ENCODE measurements around the gene GRK4. TPM values are rescaled to one million over a fixed set of nuclear protein-coding genes. Genes with fewer than 3 reads are reported as not detected.
"Not testable (repeated sequence)": the region's sequence is repeated elsewhere in the genome, so short reads cannot be mapped to it uniquely, and the experiment has no call there.

The GRK4 gene
- 2.3 TPM for total RNA-seq
- polyA plus RNA-seq, result 5.6 TPM
- long read RNA-seq, donor 1, result 0 reads
- long read RNA-seq, donor 2, result 0 reads
- long read RNA-seq, donor 3, result 0 reads
- long read RNA-seq, donor 4, result 0 reads
- long read RNA-seq, donor 5, partial matches to known transcripts, result 0 of 3 reads
- long read RNA-seq, donor 5, other reads (novel, unspliced or antisense), result 0 of 3 reads
- long read RNA-seq, donor 6, partial matches to known transcripts, result 0 of 3 reads
- long read RNA-seq, donor 6, other reads (novel, unspliced or antisense), result 0 of 3 reads
- long read RNA-seq, donor 7, partial matches to known transcripts, result 0 of 2 reads
- long read RNA-seq, donor 7, other reads (novel, unspliced or antisense), result 0 of 2 reads
- long read RNA-seq, donor 8, partial matches to known transcripts, result 0 of 2 reads
- long read RNA-seq, donor 8, other reads (novel, unspliced or antisense), result 0 of 2 reads
- long read RNA-seq, donor 9, partial matches to known transcripts, result 0 of 1 reads
- long read RNA-seq, donor 9, other reads (novel, unspliced or antisense), result 0 of 1 reads
- long read RNA-seq, donor 10, partial matches to known transcripts, result 0 of 1 reads
- long read RNA-seq, donor 10, other reads (novel, unspliced or antisense), result 0 of 1 reads

- Histone ChIP-seq H3K9me3 (ENCODE audit: control insufficient read depth in 2 of 2, insufficient read depth in 1 of 2, low read length in 1 of 2) (no peaks in the 10 kb centered on the region), H3K4me3 (ENCODE audit: low read length in 2 of 2) (peak within 1 kb of the TSS; percentile 88), H3K27ac (ENCODE audit: low read depth in 1 of 2, low read length in 1 of 2) (peak within 1 kb of the TSS; percentile 86 to 91), H3K4me1 (ENCODE audit: control insufficient read depth in 2 of 2, insufficient read depth in 2 of 2, low read length in 2 of 2) (peaks cover 7 to 23% of the 10 kb centered on the region in 2 donors), H3K36me3 (ENCODE audit: control insufficient read depth in 2 of 2, insufficient read depth in 2 of 2, low read length in 1 of 2) (peaks cover 4% of the 10 kb centered on the region in 2 donors), H3K27me3 (ENCODE audit: control insufficient read depth in 2 of 2, insufficient read depth in 1 of 2, low read length in 1 of 2) (peaks cover 0 to 6% of the 10 kb centered on the region in 2 donors)
- under 1% methylated on average over 105 of the region's 105 CpGs for WGBS
- peak; percentile 89 to 99 (median 98) for DNase-seq (ENCODE audit: low read depth in 6 of 9, low spot score in 9 of 9)
These were observed at the start of gene GRK4, which contains the start of gene NOP14 for GRCh38 chr4:2963175-2963965. Gene GRK4, plus strand, starts transcription at chr4:2963571. Its CDS starts 500 bp downstream, at chr4:2964071. Gene NOP14, minus strand, starts transcription at chr4:2963406. Its CDS starts 87 bp downstream, at chr4:2963319.

DNA sequence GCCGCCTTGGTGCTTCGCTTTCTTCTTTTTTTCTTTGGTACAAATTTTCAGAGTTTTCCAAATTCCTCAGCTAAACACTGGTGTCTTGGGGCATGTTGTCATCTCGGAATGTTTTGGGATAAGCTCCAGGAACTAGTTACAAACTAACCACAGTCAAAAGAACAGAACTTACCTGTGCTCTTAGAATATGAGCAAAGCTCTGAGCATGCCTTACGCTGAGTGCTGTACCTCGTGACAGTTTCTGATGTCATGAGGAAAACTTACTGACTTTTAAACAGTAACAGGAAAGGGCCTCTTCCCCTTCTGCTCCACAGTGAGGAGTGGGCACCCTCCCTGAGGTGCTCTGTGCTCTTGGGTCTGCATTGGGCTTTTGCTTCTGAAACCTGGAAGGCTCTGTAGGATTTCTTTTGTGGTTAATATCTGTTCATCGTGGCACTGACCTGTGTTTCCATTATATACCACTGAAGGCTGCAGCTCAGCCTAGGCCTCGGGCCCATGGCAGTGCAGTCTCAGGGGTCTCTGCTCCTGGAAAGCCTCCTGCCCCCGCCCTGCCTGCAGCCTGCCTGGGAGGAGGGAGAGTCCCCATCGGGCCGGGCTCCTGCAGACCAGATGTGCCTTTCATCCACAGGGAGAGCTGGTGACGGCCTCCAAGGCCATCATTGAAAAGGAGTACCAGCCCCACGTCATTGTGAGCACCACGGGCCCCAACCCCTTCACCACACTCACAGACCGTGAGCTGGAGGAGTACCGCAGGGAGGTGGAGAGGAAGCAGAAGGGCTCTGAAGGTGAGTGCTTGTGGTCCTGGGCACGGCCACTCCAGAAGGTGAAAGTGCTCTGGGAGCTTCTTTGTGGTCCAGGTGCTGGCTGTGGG is 48.9 kb upstream of the GRK4 start:
- no peaks in the 10 kb centered on the region for H3K4me1 ChIP-seq (ENCODE audit: control insufficient read depth in 2 of 2, insufficient read depth in 2 of 2, low read length in 2 of 2)
- DNase-seq (ENCODE audit: low read depth in 6 of 9, low spot score in 9 of 9), result no peak
- H3K27me3 ChIP-seq (ENCODE audit: control insufficient read depth in 2 of 2, insufficient read depth in 1 of 2, low read length in 1 of 2), result no peaks in the 10 kb centered on the region
- no peaks in the 10 kb centered on the region for H3K9me3 ChIP-seq (ENCODE audit: control insufficient read depth in 2 of 2, insufficient read depth in 1 of 2, low read length in 1 of 2)
- no peak overlapping the region for H3K4me3 ChIP-seq (ENCODE audit: low read length in 2 of 2)
- peaks cover 51 to 70% of the 10 kb centered on the region in 2 donors for H3K36me3 ChIP-seq (ENCODE audit: control insufficient read depth in 2 of 2, insufficient read depth in 2 of 2, low read length in 1 of 2)
- 49% methylated on average over 16 of the region's 16 CpGs for WGBS
- H3K27ac ChIP-seq (ENCODE audit: low read depth in 1 of 2, low read length in 1 of 2), result no peak overlapping the region

DNA sequence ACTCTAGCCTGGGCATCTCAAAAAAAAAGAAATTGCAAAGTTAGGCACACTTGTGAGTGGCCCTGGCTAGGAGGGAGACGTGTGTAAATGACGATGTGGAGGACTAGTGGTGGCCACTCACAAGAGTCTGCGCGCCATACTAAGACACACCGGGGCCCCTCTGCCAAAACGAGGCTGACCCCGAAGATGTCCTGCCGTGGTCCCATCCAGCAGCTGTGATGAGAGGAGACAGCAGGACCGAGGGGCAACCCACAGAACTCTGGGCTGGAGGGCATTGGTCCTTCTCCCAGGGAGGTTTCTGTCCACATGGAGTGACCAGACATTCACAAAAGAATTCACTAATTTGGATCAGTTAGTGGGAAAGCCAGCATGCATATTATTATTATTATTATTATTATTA is 47.6 kb upstream of the GRK4 start:
- no peak overlapping the region for H3K4me3 ChIP-seq (ENCODE audit: low read length in 2 of 2)
- peaks cover 38 to 57% of the 10 kb centered on the region in 2 donors for H3K36me3 ChIP-seq (ENCODE audit: control insufficient read depth in 2 of 2, insufficient read depth in 2 of 2, low read length in 1 of 2)
- no peaks in the 10 kb centered on the region for H3K4me1 ChIP-seq (ENCODE audit: control insufficient read depth in 2 of 2, insufficient read depth in 2 of 2, low read length in 2 of 2)
- 93% methylated on average over 9 of the region's 9 CpGs for WGBS
- no peaks in the 10 kb centered on the region for H3K27me3 ChIP-seq (ENCODE audit: control insufficient read depth in 2 of 2, insufficient read depth in 1 of 2, low read length in 1 of 2)
- no peak overlapping the region for H3K27ac ChIP-seq (ENCODE audit: low read depth in 1 of 2, low read length in 1 of 2)
- H3K9me3 ChIP-seq (ENCODE audit: control insufficient read depth in 2 of 2, insufficient read depth in 1 of 2, low read length in 1 of 2), result no peaks in the 10 kb centered on the region
- DNase-seq (ENCODE audit: low read depth in 6 of 9, low spot score in 9 of 9), result no peak

DNA sequence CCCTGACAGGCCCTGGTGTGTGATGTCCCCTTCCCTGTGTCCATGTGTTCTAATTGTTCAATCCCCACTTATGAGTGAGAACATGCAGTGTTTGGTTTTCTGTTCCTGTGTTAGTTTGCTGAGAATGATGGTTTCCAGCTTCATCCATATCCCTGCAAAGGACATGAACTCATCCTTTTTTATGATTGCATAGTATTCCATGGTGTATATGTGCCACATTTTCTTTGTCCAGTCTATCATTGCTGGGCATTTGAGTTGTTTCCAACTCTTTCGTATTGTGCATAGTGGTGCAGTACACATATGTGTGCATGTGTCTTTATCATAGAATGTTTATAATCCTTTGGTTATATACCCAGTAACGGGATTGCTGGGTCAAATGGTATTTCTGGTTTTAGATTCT is 46.7 kb upstream of the GRK4 start:
- peaks cover 32 to 50% of the 10 kb centered on the region in 2 donors for H3K36me3 ChIP-seq (ENCODE audit: control insufficient read depth in 2 of 2, insufficient read depth in 2 of 2, low read length in 1 of 2)
- not testable (repeated sequence) for DNase-seq (ENCODE audit: low read depth in 6 of 9, low spot score in 9 of 9)
- WGBS, result over 99% methylated on average over 2 of the region's 2 CpGs

DNA sequence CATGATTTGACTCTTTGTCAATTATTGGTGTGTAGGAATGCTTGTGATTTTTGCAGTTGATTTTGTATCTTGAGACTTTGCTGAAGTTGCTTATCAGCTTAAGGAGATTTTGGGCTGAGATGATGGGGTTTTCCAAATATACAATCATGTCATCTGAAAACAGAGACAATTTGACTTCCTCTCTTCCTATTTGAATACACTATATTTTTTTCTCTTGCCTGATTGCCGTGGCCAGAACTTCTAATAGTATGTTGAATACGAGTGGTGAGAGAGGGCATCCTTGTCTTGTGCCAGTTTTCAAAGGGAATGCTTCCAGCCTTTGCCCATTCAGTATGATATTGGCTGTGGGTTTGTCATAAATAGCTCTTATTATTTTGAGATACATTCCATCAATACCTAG is 45.1 kb upstream of the GRK4 start:
- not testable (repeated sequence) for H3K27me3 ChIP-seq (ENCODE audit: control insufficient read depth in 2 of 2, insufficient read depth in 1 of 2, low read length in 1 of 2); H3K4me1 ChIP-seq (ENCODE audit: control insufficient read depth in 2 of 2, insufficient read depth in 2 of 2, low read length in 2 of 2); H3K9me3 ChIP-seq (ENCODE audit: control insufficient read depth in 2 of 2, insufficient read depth in 1 of 2, low read length in 1 of 2); H3K27ac ChIP-seq (ENCODE audit: low read depth in 1 of 2, low read length in 1 of 2); DNase-seq (ENCODE audit: low read depth in 6 of 9, low spot score in 9 of 9); H3K4me3 ChIP-seq (ENCODE audit: low read length in 2 of 2)
- H3K36me3 ChIP-seq (ENCODE audit: control insufficient read depth in 2 of 2, insufficient read depth in 2 of 2, low read length in 1 of 2), result peaks cover 33 to 44% of the 10 kb centered on the region in 2 donors
- WGBS, result 98% methylated on average over 2 of the region's 2 CpGs

More for the DNA sequence above, 46.7 kb upstream of the GRK4 start:
- not testable (repeated sequence) for H3K4me3 ChIP-seq (ENCODE audit: low read length in 2 of 2); H3K27ac ChIP-seq (ENCODE audit: low read depth in 1 of 2, low read length in 1 of 2); H3K9me3 ChIP-seq (ENCODE audit: control insufficient read depth in 2 of 2, insufficient read depth in 1 of 2, low read length in 1 of 2); H3K27me3 ChIP-seq (ENCODE audit: control insufficient read depth in 2 of 2, insufficient read depth in 1 of 2, low read length in 1 of 2); H3K4me1 ChIP-seq (ENCODE audit: control insufficient read depth in 2 of 2, insufficient read depth in 2 of 2, low read length in 2 of 2)

DNA sequence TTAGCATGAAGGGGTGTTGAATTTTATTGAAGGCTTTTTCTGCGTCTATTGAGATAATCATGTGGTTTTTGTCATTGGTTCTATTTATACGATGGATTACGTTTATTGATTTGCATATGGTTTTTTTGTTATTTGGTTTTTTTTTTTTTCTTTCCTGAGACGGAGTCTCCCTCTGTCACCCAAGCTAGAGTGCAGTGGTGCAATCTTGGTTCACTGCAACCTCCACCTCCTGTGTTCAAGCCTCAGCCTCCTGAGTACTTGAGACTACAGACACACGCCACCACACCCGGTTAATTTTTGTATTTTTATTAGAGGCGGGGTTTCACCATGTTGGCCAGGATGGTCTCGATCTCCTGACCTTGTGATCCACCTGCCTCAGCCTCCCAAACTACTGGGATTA is 44.7 kb upstream of the GRK4 start:
- 98% methylated on average over 8 of the region's 8 CpGs for WGBS
- peaks cover 35 to 44% of the 10 kb centered on the region in 2 donors for H3K36me3 ChIP-seq (ENCODE audit: control insufficient read depth in 2 of 2, insufficient read depth in 2 of 2, low read length in 1 of 2)
- not testable (repeated sequence) for H3K4me1 ChIP-seq (ENCODE audit: control insufficient read depth in 2 of 2, insufficient read depth in 2 of 2, low read length in 2 of 2); H3K4me3 ChIP-seq (ENCODE audit: low read length in 2 of 2); H3K27me3 ChIP-seq (ENCODE audit: control insufficient read depth in 2 of 2, insufficient read depth in 1 of 2, low read length in 1 of 2); H3K27ac ChIP-seq (ENCODE audit: low read depth in 1 of 2, low read length in 1 of 2); DNase-seq (ENCODE audit: low read depth in 6 of 9, low spot score in 9 of 9); H3K9me3 ChIP-seq (ENCODE audit: control insufficient read depth in 2 of 2, insufficient read depth in 1 of 2, low read length in 1 of 2)

GRCh38 chr4:2922453-2923101 is 40.8 kb upstream of the GRK4 start:
- H3K27ac ChIP-seq (ENCODE audit: low read depth in 1 of 2, low read length in 1 of 2); H3K4me3 ChIP-seq (ENCODE audit: low read length in 2 of 2); H3K9me3 ChIP-seq (ENCODE audit: control insufficient read depth in 2 of 2, insufficient read depth in 1 of 2, low read length in 1 of 2); H3K27me3 ChIP-seq (ENCODE audit: control insufficient read depth in 2 of 2, insufficient read depth in 1 of 2, low read length in 1 of 2); DNase-seq (ENCODE audit: low read depth in 6 of 9, low spot score in 9 of 9); H3K4me1 ChIP-seq (ENCODE audit: control insufficient read depth in 2 of 2, insufficient read depth in 2 of 2, low read length in 2 of 2): not testable (repeated sequence)
- 66% methylated on average over 7 of the region's 7 CpGs for WGBS
- H3K36me3 ChIP-seq (ENCODE audit: control insufficient read depth in 2 of 2, insufficient read depth in 2 of 2, low read length in 1 of 2), result peaks cover 50 to 53% of the 10 kb centered on the region in 2 donors

GRCh38 chr4:2923141-2923551 is 40.2 kb upstream of the GRK4 start:
- no peaks in the 10 kb centered on the region for H3K27me3 ChIP-seq (ENCODE audit: control insufficient read depth in 2 of 2, insufficient read depth in 1 of 2, low read length in 1 of 2)
- no peak overlapping the region for H3K27ac ChIP-seq (ENCODE audit: low read depth in 1 of 2, low read length in 1 of 2)
- 96% methylated on average over 10 of the region's 10 CpGs for WGBS
- no peaks in the 10 kb centered on the region for H3K9me3 ChIP-seq (ENCODE audit: control insufficient read depth in 2 of 2, insufficient read depth in 1 of 2, low read length in 1 of 2)
- no peak for DNase-seq (ENCODE audit: low read depth in 6 of 9, low spot score in 9 of 9)
- H3K4me1 ChIP-seq (ENCODE audit: control insufficient read depth in 2 of 2, insufficient read depth in 2 of 2, low read length in 2 of 2), result no peaks in the 10 kb centered on the region
- H3K36me3 ChIP-seq (ENCODE audit: control insufficient read depth in 2 of 2, insufficient read depth in 2 of 2, low read length in 1 of 2), result peaks cover 56 to 59% of the 10 kb centered on the region in 2 donors
- no peak overlapping the region for H3K4me3 ChIP-seq (ENCODE audit: low read length in 2 of 2)

All from thymus (tissue), 14 donors.